ENCODE data around the gene LIFR.

The LIFR gene

GRCh38 chr5:38515646-38516045 is 40.8 kb downstream of the LIFR start:
- no peak for DNase-seq

DNA sequence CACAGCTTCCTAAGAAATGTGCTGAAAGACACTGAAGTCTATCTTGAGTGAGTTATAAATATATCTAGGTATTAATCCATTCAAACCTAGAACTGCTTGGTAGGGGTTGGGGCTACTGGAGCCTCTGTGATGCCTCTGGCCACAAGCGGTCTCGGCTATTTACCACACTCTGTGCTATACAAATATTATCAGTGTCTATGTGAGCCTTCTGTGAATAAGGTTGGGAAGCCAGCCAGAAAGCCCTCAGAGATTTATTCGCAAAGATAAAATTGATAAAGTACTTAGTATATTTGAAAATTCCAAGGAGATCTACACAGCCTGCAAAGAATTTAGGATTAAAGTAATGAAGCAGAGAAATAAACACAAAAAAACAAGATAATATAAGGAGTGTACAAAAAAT is 41.4 kb downstream of the LIFR start:
- DNase-seq = no peak

GRCh38 chr5:38509185-38509584 is 47.3 kb downstream of the LIFR start:
- DNase-seq = no peak

GRCh38 chr5:38506302-38506701 is 50.1 kb downstream of the LIFR start:
- DNase-seq = no peak

DNA sequence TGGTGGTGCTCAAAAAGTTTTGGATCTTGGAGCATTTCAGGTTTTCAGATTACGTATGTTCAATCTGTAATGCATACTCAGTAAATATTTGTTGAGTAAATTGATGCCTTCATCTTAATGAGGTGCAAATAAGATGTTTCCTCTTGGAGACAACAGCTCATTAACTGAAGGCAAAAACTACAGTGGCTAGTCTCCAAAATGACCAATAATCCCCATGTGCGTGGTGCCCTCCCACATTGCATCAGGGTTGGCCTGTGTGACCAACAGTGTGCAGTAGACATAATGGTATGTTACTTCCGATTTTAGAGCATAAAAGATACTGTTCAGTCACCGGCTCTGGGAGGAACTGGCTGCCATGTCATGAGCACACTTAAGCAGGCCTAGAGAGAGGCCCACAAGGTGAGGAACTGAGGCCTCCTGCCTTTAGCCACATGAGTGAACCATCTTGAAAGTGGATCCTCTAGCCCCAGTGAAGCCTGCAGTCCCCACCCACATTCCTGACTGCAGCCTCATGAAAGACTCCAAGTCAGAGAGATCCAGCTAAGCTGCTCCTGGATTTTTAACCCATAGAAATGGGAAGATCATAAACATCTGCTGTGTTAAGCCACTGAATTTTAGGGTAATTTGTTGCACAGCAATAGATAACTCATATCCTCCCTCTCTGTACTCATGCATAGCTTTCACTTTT is 55.7 kb downstream of the LIFR start:
- no peak for DNase-seq

- no peak for DNase-seq
These were observed 58.5 kb downstream of the LIFR start for GRCh38 chr5:38497946-38498345.

- no peak for DNase-seq
These were observed 61.7 kb downstream of the LIFR start for GRCh38 chr5:38494763-38495162.

DNA sequence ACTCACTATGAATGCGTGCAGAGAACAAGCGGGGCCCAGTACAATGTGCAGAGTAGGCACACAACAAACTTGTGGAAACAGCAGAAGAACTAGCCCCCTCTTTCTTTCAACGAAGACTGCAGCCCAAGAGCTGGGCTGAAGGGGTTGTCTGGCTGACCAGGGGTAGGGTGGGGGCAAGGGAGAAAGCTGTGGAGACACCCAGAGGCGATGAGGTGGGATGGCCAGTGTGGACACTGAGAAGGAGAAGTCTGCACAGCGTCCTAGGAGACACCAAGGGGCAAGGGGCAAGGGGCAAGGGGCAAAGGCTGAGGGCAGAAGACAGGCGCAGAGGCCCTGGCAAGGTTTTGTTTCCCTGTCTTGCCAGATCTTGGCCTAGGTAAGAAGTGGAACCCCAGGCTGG is 62.3 kb downstream of the LIFR start:
- no peak for DNase-seq

- no peak for DNase-seq
These were observed 72.5 kb downstream of the LIFR start for GRCh38 chr5:38483805-38484398.

GRCh38 chr5:38479315-38479904 is 77.0 kb downstream of the LIFR start:
- DNase-seq = no peak

GRCh38 chr5:38478878-38479277 is 77.6 kb downstream of the LIFR start:
- DNase-seq = no peak

GRCh38 chr5:38478166-38478565 is 78.3 kb downstream of the LIFR start:
- no peak for DNase-seq

DNA sequence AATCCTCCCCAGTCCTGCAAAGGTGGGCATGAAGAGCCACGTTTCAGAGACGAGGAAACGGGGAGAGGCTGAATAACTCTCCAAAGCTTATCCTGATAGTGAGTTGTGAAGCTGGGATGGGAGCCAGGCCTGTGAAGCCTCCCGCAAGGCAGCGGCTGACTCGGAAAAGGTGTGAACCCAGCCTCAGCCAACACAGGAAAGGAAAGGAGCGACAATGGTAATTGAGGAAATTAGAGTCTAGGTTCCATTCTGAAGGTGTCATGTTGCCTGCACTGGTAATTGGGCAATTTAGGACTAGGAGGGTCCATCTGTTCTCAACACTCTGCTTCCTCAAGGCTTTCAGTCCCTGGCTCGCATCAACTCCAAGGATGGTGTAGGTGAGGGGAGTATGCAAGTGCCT is 83.4 kb downstream of the LIFR start:
- DNase-seq = no peak

GRCh38 chr5:38472541-38472940 is 83.9 kb downstream of the LIFR start:
- DNase-seq = no peak

GRCh38 chr5:38471709-38472108 is 84.7 kb downstream of the LIFR start:
- no peak for DNase-seq

DNA sequence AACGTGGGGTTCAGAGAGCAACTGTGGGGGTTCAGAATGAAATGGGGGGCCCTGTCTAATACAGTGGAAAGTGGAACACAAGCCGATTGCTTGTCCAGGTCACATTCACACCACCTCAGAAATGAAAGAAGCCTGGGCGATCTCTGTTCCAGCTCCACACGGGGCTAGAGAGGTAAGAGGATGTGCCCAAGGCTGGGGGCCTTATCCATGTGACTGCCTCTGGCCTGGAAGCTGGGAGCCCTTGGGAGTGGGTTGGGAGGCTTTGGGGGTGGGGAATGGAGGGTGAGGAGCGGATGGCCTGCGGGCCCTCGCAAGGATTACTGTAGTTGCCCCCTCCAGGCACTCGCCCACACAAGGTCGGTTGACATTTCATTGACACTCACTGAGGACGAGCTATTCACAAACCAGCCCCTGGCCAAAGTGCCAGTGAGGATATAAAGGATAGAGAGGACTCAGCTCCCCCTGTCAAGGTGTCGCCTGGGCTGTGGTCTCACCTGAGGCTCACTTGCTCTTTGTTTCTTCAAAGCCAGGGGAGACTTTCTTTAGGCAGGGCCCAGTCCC is 86.7 kb downstream of the LIFR start:
- DNase-seq = no peak

GRCh38 chr5:38468978-38469706 is 87.3 kb downstream of the LIFR start:
- no peak for DNase-seq

- no peak for DNase-seq
These were observed 88.2 kb downstream of the LIFR start for GRCh38 chr5:38468202-38468673.

- DNase-seq = no peak
These were observed 88.9 kb downstream of the LIFR start for GRCh38 chr5:38467353-38468040.

DNA sequence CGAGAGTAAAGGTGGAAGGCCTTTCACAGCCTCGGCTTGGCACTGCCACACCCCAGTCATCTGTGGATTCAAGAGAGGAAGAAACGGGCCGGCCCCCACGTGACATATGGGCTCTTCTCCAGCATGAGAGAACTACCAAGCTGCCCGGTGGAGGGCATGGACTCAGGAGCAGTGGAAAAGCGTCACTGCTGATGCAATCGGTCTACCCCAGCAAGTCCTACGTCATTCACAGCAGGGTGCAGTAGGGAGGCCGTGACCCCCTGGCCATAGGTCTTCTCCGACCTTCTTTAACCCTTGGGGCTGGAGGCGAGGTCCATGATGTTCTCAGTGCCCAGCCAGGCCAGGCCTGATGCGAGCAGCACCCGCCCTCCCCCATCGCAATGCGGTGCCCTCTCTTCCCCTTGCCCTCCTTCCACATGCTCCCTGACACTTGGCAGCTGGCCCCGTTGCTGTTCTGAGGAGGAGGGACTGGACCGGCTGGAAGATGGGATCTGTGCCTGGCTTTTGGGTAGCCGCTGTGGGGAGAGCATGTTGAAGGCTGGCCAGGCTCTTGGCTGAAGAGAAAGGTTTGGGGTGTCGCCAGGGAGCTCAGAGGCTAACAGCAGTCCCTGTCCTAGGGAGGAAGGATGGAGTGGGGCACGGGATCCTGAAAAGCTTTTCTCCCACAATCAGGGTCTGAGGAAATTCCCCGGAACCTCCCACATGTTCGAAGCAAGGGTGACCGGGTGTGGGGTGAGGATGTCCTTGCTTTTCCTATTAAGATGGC is 89.8 kb downstream of the LIFR start:
- no peak for DNase-seq

GRCh38 chr5:38465702-38466423 is 90.6 kb downstream of the LIFR start:
- no peak for DNase-seq

Measured in activated gamma-delta T cell (primary cell).